HUES48 (cell line): ENCODE data around the gene PLXNA2.

ENCODE experiments used
- H3K27ac ChIP-seq: one replicate; pipeline ENCODE4 v1.7.0; 2013; ENCODE audit warnings: low read depth, low read length, inconsistent platforms
- H3K27me3 ChIP-seq: 2 replicates; pipeline ENCODE4 v1.6.1; 2013; ENCODE audit warnings: mild to moderate bottlenecking, low read length; ENCODE audit not compliant: control insufficient read depth, insufficient read depth
- H3K36me3 ChIP-seq: 2 replicates; pipeline ENCODE4 v1.6.1; 2013; ENCODE audit warnings: low read length; ENCODE audit not compliant: control insufficient read depth, insufficient read depth
- H3K4me1 ChIP-seq: 2 replicates; pipeline ENCODE4 v1.6.1; 2013; ENCODE audit warnings: mild to moderate bottlenecking, low read length; ENCODE audit not compliant: control insufficient read depth, insufficient read depth
- H3K4me3 ChIP-seq: 2 replicates; pipeline ENCODE4 v1.5.1; 2013; ENCODE audit warnings: mild to moderate bottlenecking, low read depth, low read length
- H3K9ac ChIP-seq: 2 replicates; pipeline ENCODE4 v1.6.1; 2013; ENCODE audit warnings: mild to moderate bottlenecking, low read depth, low read length, moderate library complexity
- H3K9me3 ChIP-seq: 2 replicates; pipeline ENCODE4 v1.6.1; 2013; ENCODE audit warnings: low read length; ENCODE audit not compliant: control insufficient read depth, insufficient read depth

PLXNA2 gene

GRCh38 chr1:208265122-208265469 lies 20.9 kb upstream of the PLXNA2 start:
- Histone ChIP-seq H3K9me3 (no peaks in the 10 kb centered on the region), H3K9ac (no peak overlapping the region), H3K4me1 (no peaks in the 10 kb centered on the region; the same call in 1 of the 2 replicates), H3K27ac (no peak overlapping the region), H3K4me3 (no peak overlapping the region), H3K36me3 (no peaks in the 10 kb centered on the region), H3K27me3 (peaks cover 3% of the 10 kb centered on the region; the same call in 1 of the 2 replicates)

DNA sequence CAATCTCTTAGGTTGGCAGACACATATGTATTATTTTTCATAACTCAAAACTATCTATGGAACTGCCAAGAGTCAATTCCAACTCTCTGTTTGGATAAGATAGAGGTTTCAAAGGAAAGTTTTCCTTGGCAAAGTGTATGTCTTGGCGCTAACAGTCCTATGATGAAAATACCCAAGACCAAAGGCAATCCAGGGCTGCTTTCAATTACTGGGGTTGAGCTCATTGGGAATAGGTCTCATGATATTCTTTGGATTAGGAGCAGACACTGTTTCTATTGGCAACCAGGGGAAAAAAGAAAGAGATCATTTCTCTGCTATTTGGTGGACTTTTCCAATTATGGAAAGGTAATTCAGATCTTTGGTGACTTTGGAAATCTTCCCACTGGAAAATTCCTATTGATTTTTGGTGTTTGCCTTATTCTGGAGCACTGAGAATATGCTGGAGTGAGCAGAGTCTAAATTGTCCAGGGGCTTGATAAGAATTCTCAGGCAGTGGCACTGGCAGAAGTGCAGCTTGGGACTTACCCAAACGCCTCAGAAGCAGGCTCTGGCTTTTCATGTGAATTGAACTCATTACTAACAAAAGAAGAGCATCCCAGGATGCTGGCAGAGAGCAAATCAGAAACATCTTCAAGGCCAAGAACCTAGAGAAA lies 20.4 kb upstream of the PLXNA2 start:
- H3K27me3 ChIP-seq = peaks cover 3% of the 10 kb centered on the region; the same call in 1 of the 2 replicates
- no peak overlapping the region for H3K27ac ChIP-seq
- no peak overlapping the region for H3K4me3 ChIP-seq
- H3K4me1 ChIP-seq = no peaks in the 10 kb centered on the region
- H3K9me3 ChIP-seq = no peaks in the 10 kb centered on the region
- H3K9ac ChIP-seq = no peak overlapping the region
- no peaks in the 10 kb centered on the region for H3K36me3 ChIP-seq

DNA sequence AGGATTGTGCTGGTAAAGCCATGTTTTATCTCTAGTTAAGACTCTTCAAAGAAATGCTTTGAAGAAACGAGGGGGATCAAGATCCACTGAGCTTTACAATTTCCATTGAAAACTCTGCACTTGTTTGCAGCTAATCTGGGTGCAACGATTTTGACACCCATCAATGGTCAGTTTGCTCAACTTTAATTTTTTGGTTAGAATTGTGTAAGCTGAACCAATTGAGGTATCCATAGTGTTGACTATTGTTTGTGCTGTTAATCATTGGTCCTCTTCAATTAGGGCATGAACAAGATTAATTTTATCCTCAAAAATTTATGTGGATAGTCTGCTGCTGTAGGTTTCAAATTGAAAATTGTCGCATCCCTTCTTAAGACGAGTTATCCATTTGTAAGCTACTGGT lies 17.7 kb upstream of the PLXNA2 start:
- no peaks in the 10 kb centered on the region for H3K36me3 ChIP-seq
- no peak overlapping the region for H3K4me3 ChIP-seq
- H3K9me3 ChIP-seq = no peaks in the 10 kb centered on the region
- peaks cover 20% of the 10 kb centered on the region for H3K27me3 ChIP-seq
- H3K27ac ChIP-seq = no peak overlapping the region
- H3K9ac ChIP-seq = no peak overlapping the region
- H3K4me1 ChIP-seq = peaks cover 14% of the 10 kb centered on the region

GRCh38 chr1:208258277-208258676 lies 14.1 kb upstream of the PLXNA2 start:
- Histone ChIP-seq H3K27ac (no peak overlapping the region), H3K4me1 (peaks cover 23% of the 10 kb centered on the region), H3K9ac (no peak overlapping the region), H3K36me3 (no peaks in the 10 kb centered on the region), H3K9me3 (no peaks in the 10 kb centered on the region), H3K27me3 (peaks cover 35% of the 10 kb centered on the region), H3K4me3 (no peak overlapping the region)

DNA sequence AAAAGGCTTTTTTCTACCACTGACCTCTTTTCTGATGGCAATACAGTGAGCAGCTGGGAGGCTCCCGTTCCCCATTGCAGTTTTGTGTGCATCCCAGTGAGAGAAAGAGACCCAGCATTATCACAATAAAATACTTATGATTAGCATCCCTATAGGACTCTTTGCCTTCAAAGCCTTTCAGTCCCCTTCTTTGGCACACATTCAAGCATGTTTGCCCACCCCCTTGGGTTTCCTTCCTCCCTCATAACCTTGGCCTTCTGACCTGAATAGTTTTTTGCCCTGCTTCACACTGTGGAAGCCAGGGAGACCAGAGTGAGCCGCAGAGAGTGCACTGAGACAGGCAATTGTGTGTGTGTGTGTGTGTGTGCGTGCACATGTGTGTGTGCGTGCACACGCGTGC lies 13.2 kb upstream of the PLXNA2 start:
- Histone ChIP-seq H3K4me1 (peaks cover 30% of the 10 kb centered on the region), H3K27ac (no peak overlapping the region), H3K4me3 (no peak overlapping the region), H3K36me3 (no peaks in the 10 kb centered on the region), H3K9ac (no peak overlapping the region), H3K9me3 (no peaks in the 10 kb centered on the region), H3K27me3 (peaks cover 35% of the 10 kb centered on the region)

DNA sequence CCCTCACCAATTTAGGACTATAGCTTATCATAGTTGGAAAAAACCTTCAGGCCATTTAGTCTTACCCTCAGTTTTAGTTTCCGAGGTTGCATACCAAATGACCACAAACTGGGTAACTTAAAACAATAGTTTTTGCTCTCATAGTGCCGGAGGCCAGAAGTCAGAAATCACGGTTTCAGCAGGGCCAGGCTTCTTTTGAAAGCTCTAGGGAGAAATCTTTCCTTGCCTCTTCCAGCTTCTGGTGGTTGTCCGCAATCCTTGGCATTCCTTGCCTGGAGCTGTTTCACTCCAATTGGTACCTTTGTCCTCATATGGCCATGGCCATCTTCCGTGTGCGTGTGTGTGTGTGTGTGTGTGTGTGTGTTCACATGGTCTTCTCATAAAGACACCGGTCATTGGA lies 12.4 kb upstream of the PLXNA2 start:
- Histone ChIP-seq H3K9me3 (no peaks in the 10 kb centered on the region), H3K36me3 (no peaks in the 10 kb centered on the region), H3K4me1 (peaks cover 30% of the 10 kb centered on the region), H3K9ac (no peak overlapping the region), H3K27me3 (peaks cover 35% of the 10 kb centered on the region), H3K4me3 (no peak overlapping the region), H3K27ac (no peak overlapping the region)

- no peaks in the 10 kb centered on the region for H3K9me3 ChIP-seq
- H3K27me3 ChIP-seq = peaks cover 35% of the 10 kb centered on the region
- no peak overlapping the region for H3K9ac ChIP-seq
- H3K27ac ChIP-seq = no peak overlapping the region
- H3K36me3 ChIP-seq = no peaks in the 10 kb centered on the region
- no peak overlapping the region for H3K4me3 ChIP-seq
- peaks cover 30% of the 10 kb centered on the region for H3K4me1 ChIP-seq
Measured at GRCh38 chr1:208256091-208256490, 11.9 kb upstream of the PLXNA2 start.

DNA sequence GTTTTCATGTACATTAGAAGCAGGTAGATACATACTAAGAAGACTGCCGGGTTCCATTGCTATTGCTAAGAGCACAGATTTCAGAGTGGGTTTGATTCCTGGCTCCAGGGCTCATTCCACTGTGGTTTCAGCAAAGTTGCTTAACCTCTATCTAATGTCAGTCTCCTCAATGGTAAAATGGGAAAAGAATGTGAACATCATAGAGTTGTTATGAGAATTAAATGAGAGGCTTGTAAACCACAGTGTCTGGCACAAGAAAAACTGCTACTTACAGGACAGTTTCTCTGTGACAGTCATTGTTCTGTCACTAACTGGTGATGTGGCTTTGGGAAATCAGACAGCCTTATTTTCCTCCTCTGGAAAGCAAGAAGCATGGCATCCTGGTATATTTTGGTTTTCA lies 10.7 kb upstream of the PLXNA2 start:
- H3K4me1 ChIP-seq = peaks cover 30% of the 10 kb centered on the region
- H3K27ac ChIP-seq = no peak overlapping the region
- no peak overlapping the region for H3K9ac ChIP-seq
- no peak overlapping the region for H3K4me3 ChIP-seq
- H3K27me3 ChIP-seq = peaks cover 35% of the 10 kb centered on the region
- H3K36me3 ChIP-seq = no peaks in the 10 kb centered on the region
- no peaks in the 10 kb centered on the region for H3K9me3 ChIP-seq

GRCh38 chr1:208254376-208254775 lies 10.2 kb upstream of the PLXNA2 start:
- H3K27ac ChIP-seq = no peak overlapping the region
- H3K36me3 ChIP-seq = no peaks in the 10 kb centered on the region
- peaks cover 30% of the 10 kb centered on the region for H3K4me1 ChIP-seq
- H3K9me3 ChIP-seq = no peaks in the 10 kb centered on the region
- H3K9ac ChIP-seq = no peak overlapping the region
- peaks cover 35% of the 10 kb centered on the region for H3K27me3 ChIP-seq
- H3K4me3 ChIP-seq = no peak overlapping the region

DNA sequence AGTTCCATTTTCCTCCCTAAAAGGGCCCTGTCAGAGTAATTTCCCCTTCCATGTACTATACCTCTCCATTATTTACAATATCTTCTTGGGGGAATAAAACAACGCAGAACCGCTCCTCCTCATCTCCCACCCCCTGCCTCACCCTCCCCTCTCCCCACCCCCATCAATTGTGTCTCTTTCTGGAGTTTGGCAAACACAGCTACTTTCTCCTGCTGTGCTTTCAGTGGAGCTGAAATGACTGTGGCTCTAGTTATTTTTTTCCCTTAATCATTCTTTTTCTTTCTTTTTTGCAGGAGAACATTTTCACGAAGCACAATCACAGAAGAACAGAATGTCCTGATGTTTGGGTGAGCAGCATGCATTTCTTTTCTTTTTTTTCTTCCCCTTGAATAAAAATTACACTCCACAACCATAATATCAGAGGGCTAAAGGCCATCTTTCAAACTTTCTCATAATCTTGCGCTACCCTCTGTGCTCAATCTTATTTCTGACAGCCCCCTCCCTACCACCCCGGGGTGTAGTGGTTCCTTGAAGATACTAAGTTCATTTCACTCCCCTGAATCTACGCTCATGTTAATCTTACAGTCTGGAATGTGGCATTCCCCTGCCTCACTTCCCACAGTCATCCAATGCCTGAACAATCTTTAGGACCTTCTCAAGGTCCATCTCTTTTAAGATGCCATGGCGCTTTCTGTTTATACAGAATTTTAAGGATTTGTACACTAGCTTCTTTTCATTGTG lies 8.8 kb upstream of the PLXNA2 start:
- no peak overlapping the region for H3K9ac ChIP-seq
- H3K36me3 ChIP-seq = no peaks in the 10 kb centered on the region
- peaks cover 26% of the 10 kb centered on the region for H3K4me1 ChIP-seq
- H3K27ac ChIP-seq = no peak overlapping the region
- 0 out of 2 replicates have a peak overlapping the region, but pooled peaks have one; percentile 34 for H3K4me3 ChIP-seq
- H3K9me3 ChIP-seq = no peaks in the 10 kb centered on the region
- peaks cover 23% of the 10 kb centered on the region for H3K27me3 ChIP-seq
